C4-2B (cell line): ENCODE results near the gene MED16.

Experiments used
- H3K27ac ChIP-seq: fragments of 450-650 bp; 2 replicates; pipeline ENCODE4 v1.5.1; 2017
- CTCF ChIP-seq: fragments of 450-650 bp; conservative IDR thresholded peaks from 2 replicates; pipeline ENCODE4 v1.5.1; 2017; ENCODE audit warnings: mild to moderate bottlenecking
- ZFX ChIP-seq: fragments of 450-650 bp; IDR thresholded peaks from 2 replicates; pipeline ENCODE4 v1.6.1; 2017

The MED16 gene

GRCh38 chr19:903266-903797 is 10.3 kb upstream of the MED16 start:
- H3K27ac ChIP-seq, result no peak overlapping the region

GRCh38 chr19:902446-903226 is 9.6 kb upstream of the MED16 start:
- TF ChIP-seq CTCF, result no peak
- no peak overlapping the region for H3K27ac ChIP-seq

More at GRCh38 chr19:903266-903797, 10.3 kb upstream of the MED16 start:
- no peak for TF ChIP-seq CTCF
- TF ChIP-seq ZFX, result no peak

DNA sequence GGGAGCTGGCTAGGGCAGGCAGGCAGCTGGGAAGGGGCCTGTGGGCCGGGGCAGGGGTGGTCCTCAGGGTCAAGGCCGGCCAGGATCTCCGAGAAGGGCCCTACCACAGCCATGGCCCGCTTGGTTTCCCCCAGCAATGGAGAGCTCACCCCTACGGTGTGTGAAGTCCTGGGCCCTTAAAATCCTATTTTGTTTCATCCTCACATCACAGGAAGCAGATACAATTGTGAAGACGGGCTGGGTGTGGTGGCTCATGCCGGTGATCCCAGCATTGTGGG is 9.0 kb upstream of the MED16 start:
- TF ChIP-seq CTCF (no peak), ZFX (no peak)
- H3K27ac ChIP-seq, result no peak overlapping the region

- H3K27ac ChIP-seq, result no peak overlapping the region
- TF ChIP-seq ZFX, result no peak
- no peak for TF ChIP-seq CTCF
Measured at GRCh38 chr19:901216-902092, 8.5 kb upstream of the MED16 start.

DNA sequence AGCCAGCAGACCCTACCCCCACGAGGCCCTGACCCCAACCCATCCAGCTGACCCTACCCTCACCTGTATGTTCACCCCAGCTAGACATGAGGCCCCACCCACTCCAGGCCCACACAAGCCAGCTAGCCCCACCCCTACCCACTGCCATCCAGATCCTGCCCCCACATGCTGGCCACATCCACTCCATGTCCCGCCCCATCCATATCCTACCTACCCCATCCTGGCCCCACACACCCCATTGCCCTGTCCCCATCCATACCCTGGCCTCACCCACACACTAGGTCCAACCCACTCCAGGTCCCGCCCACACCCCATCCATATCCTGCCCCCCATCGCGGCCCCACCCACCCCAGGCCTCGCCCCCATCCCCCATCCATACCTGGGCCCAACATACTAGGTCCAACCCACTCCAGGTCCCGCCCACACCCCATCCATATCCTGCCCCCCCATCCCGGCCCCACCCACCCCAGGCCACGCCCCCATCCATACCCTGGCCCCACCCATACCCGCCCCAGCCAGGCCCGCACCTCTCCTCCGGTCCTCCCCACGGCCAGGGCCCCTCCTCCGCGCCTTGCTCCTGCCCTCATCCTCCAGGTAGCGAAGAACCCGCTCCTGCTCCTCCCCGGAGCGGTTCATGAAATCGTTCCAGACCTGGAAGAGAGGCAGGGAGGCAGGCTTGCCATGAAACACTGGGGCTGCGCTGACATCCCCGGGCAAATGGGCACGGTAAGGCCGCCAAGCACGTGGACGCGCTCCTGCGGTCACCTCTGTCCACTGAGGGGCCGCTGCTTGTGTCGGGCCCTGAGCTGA is 7.5 kb upstream of the MED16 start:
- TF ChIP-seq ZFX (no peak), CTCF (no peak)
- H3K27ac ChIP-seq, result no peak overlapping the region

- H3K27ac ChIP-seq, result no peak overlapping the region
- TF ChIP-seq ZFX, result no peak
Measured at GRCh38 chr19:900043-900301, 7.0 kb upstream of the MED16 start.

DNA sequence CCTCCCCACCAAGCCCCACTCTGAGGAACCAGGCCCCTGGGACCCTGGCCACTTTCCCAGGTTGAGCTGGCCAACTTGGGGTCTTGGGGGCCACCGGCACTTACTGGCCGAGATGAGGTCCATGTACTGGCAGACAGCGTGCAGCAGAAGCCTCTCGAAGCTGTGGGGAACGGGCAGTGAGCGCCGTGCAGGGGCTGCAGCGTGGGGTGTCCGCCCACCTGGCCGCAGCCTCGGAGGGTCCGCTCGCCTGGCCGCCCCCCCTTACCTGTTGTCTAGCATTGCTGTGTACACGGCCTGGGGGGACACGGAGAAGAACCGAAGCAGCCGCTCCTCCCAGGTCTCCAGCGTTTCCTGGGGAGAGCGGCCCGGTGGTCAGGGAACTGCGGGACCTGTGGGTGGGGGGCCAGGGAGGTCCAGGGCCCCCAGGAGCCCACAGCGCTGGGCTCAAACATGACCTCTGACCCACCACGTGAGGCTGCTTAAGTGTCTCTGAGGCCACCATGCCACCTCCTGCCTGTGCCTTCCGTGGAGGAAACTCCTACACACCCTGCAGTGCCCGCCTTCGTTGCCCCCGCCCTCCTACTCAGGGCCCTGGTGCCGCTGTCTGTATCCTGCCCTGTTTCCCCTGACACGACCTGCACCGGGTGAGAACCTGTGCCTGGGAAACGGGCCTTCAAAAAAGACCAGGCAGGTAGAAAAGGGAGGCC is 6.5 kb upstream of the MED16 start:
- H3K27ac ChIP-seq, result no peak overlapping the region
- TF ChIP-seq CTCF, result no peak
- no peak for TF ChIP-seq ZFX
